HL-60 (cell line): Measurements from ENCODE around the gene TAPT1.

Source experiments
- DNase-seq, 2 experiments: peaks; one replicate each; pipeline ENCODE4 v3.0.0-alpha.2; 2010 to 2020; ENCODE audit warnings: low read depth in 1 of 2, low spot score in 1 of 2
- H3K27ac ChIP-seq: fragments of 250-450 bp; sonication (Bioruptor Pico); replicated peaks from 2 replicates; pipeline ENCODE4 v1.5.1; 2020; ENCODE audit warnings: mild to moderate bottlenecking, moderate library complexity
- H3K27me3 ChIP-seq: fragments of 250-450 bp; sonication (Bioruptor Pico); 2 replicates; pipeline ENCODE4 v1.5.1; 2021; ENCODE audit warnings: mild to moderate bottlenecking, moderate library complexity; ENCODE audit not compliant: insufficient read depth, poor library complexity, severe bottlenecking
- H3K4me3 ChIP-seq: replicated peaks from 2 replicates; pipeline ENCODE4 v1.5.1; 2011; ENCODE audit warnings: mild to moderate bottlenecking, control low read depth, low read length; ENCODE audit not compliant: insufficient read depth
- GABPA ChIP-seq: IDR thresholded peaks from 2 replicates; pipeline ENCODE4 v1.6.1; 2012; ENCODE audit warnings: low read depth
- POLR2AphosphoS5 ChIP-seq: IDR thresholded peaks from 2 replicates; pipeline ENCODE4 v1.6.1; 2012; ENCODE audit warnings: low read depth
- SPI1 ChIP-seq: IDR thresholded peaks from 2 replicates; pipeline ENCODE4 v1.6.1; 2012; ENCODE audit warnings: low read depth, mild to moderate bottlenecking, borderline replicate concordance
- TF ChIP-seq, protein P1 (sequence below): IDR thresholded peaks from one replicate; pipeline ENCODE4 v1.5.1; 2011; ENCODE audit warnings: low read length, control low read depth, inconsistent platforms; ENCODE audit not compliant: insufficient read depth
- TF ChIP-seq, protein P2 (sequence below): IDR thresholded peaks from 2 replicates; pipeline ENCODE4 v1.6.1; 2012; ENCODE audit warnings: low read depth; ENCODE audit not compliant: insufficient replicate concordance

Gene TAPT1

GRCh38 chr4:16212138-16212782 is 14.0 kb downstream of the TAPT1 start:
- no peak for TF ChIP-seq GABPA
- TF ChIP-seq SPI1 = peak; percentile 78
- Histone ChIP-seq H3K27me3 (no peaks in the 10 kb centered on the region), H3K4me3 (no peak overlapping the region), H3K27ac (peak overlapping the region; percentile 22; the same call in 1 of the 2 replicates)
- peak in 1 of 2 experiments; percentile 42 for DNase-seq

- H3K4me3 ChIP-seq = no peak overlapping the region
- no peaks in the 10 kb centered on the region for H3K27me3 ChIP-seq
- TF ChIP-seq, protein P1, sequence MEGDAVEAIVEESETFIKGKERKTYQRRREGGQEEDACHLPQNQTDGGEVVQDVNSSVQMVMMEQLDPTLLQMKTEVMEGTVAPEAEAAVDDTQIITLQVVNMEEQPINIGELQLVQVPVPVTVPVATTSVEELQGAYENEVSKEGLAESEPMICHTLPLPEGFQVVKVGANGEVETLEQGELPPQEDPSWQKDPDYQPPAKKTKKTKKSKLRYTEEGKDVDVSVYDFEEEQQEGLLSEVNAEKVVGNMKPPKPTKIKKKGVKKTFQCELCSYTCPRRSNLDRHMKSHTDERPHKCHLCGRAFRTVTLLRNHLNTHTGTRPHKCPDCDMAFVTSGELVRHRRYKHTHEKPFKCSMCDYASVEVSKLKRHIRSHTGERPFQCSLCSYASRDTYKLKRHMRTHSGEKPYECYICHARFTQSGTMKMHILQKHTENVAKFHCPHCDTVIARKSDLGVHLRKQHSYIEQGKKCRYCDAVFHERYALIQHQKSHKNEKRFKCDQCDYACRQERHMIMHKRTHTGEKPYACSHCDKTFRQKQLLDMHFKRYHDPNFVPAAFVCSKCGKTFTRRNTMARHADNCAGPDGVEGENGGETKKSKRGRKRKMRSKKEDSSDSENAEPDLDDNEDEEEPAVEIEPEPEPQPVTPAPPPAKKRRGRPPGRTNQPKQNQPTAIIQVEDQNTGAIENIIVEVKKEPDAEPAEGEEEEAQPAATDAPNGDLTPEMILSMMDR = no peak
- no peak for TF ChIP-seq SPI1
- TF ChIP-seq GABPA = no peak
- no peak for TF ChIP-seq POLR2AphosphoS5
- TF ChIP-seq, protein P2, sequence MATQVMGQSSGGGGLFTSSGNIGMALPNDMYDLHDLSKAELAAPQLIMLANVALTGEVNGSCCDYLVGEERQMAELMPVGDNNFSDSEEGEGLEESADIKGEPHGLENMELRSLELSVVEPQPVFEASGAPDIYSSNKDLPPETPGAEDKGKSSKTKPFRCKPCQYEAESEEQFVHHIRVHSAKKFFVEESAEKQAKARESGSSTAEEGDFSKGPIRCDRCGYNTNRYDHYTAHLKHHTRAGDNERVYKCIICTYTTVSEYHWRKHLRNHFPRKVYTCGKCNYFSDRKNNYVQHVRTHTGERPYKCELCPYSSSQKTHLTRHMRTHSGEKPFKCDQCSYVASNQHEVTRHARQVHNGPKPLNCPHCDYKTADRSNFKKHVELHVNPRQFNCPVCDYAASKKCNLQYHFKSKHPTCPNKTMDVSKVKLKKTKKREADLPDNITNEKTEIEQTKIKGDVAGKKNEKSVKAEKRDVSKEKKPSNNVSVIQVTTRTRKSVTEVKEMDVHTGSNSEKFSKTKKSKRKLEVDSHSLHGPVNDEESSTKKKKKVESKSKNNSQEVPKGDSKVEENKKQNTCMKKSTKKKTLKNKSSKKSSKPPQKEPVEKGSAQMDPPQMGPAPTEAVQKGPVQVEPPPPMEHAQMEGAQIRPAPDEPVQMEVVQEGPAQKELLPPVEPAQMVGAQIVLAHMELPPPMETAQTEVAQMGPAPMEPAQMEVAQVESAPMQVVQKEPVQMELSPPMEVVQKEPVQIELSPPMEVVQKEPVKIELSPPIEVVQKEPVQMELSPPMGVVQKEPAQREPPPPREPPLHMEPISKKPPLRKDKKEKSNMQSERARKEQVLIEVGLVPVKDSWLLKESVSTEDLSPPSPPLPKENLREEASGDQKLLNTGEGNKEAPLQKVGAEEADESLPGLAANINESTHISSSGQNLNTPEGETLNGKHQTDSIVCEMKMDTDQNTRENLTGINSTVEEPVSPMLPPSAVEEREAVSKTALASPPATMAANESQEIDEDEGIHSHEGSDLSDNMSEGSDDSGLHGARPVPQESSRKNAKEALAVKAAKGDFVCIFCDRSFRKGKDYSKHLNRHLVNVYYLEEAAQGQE = no peak
- DNase-seq = no peak
- no peak overlapping the region for H3K27ac ChIP-seq
Measured at GRCh38 chr4:16207409-16207808, 18.9 kb downstream of the TAPT1 start.

- H3K4me3 ChIP-seq = no peak overlapping the region
- H3K27ac ChIP-seq = no peak overlapping the region
- DNase-seq = peak in 1 of 2 experiments; percentile 59
- H3K27me3 ChIP-seq = no peaks in the 10 kb centered on the region
- TF ChIP-seq, protein P1 = no peak
- no peak for TF ChIP-seq SPI1
- no peak for TF ChIP-seq POLR2AphosphoS5
- TF ChIP-seq GABPA = no peak
- TF ChIP-seq, protein P2 = no peak
Measured at GRCh38 chr4:16206848-16207247, 19.4 kb downstream of the TAPT1 start.

DNA sequence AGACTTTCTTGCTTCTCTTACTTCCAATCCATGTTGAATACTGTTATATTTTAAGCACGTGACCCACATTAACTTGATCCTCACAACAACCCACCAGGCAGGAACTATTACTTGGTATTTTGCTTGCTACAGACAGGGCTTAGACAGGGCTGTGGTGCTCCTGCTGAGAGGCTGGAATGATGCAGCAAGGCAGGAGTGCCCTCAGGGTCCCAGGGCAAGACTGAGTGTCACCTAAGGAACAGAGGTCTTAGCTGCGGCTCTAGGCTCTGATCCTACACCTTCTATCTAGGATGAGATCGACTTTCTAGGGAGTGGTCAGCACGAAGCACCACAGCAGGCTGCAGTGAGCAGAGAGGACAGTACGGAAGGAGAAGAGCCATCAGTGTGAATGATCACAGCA is 20.0 kb downstream of the TAPT1 start:
- H3K4me3 ChIP-seq = no peak overlapping the region
- TF ChIP-seq, protein P2 = no peak
- TF ChIP-seq, protein P1 = no peak
- TF ChIP-seq POLR2AphosphoS5 (no peak), SPI1 (no peak), GABPA (no peak)
- no peaks in the 10 kb centered on the region for H3K27me3 ChIP-seq
- H3K27ac ChIP-seq = no peak overlapping the region
- no peak for DNase-seq
